SK-N-SH (cell line): ENCODE measurements around the gene EEF1E1. TPM values are rescaled to one million over a fixed set of nuclear protein-coding genes. Genes with fewer than 3 reads are reported as not detected.
A peak's percentile ranks its signal among the peaks of the same experiment; 100 is the strongest.

Experiments used
- CTCF ChIA-PET: fragments of 300-600, 350-600 bp; formaldehyde crosslinking; extraction: SDS; loops from one replicate; lab custom pipeline; 2021; lab: Yijun Ruan, JAX
- POLR2A ChIA-PET: fragments of 350-600 bp; sonication (Branson Sonifier 250); formaldehyde crosslinking; extraction: SDS; loops from one replicate; lab custom pipeline; 2020; ENCODE audit warnings: antibody characterized with exemption, inconsistent platforms; lab: Yijun Ruan, JAX
- DNase-seq: peaks from one replicate; pipeline ENCODE4 v3.0.0; 2012
- H2AFZ ChIP-seq: fragments of 200-600 bp; sonication (generic); 2 replicates; pipeline ENCODE4 v1.8.1; 2016; ENCODE audit warnings: antibody characterized with exemption, mild to moderate bottlenecking, low read depth
- H3F3A ChIP-seq: fragments of 200-600 bp; sonication (generic); replicated peaks from 2 replicates; pipeline ENCODE3; 2016; ENCODE audit warnings: antibody characterized with exemption, mild to moderate bottlenecking; ENCODE audit not compliant: insufficient read depth
- H3K27ac ChIP-seq, 2 experiments: fragments of 200-500 bp in 1 of 2; fragments of 200-600 bp in 1 of 2; sonication (Bioruptor generic) in 1 of 2; sonication (generic), shearing (Covaris generic) in 1 of 2; 2 replicates each; pipeline versions ENCODE4 v1.5.1 to v1.6.1; 2014 to 2016; ENCODE audit warnings: low read depth in 2 of 2, inconsistent platforms in 1 of 2, low read length in 1 of 2, mild to moderate bottlenecking in 1 of 2, mixed read lengths in 1 of 2
- H3K27me3 ChIP-seq: fragments of 200-600 bp; sonication (generic), shearing (Covaris generic); 2 replicates; pipeline ENCODE4 v1.6.1; 2016; ENCODE audit warnings: mixed run types; ENCODE audit not compliant: insufficient read depth
- H3K36me3 ChIP-seq, 2 experiments: fragments of 200-500 bp in 1 of 2; fragments of 200-600 bp in 1 of 2; sonication (Bioruptor generic) in 1 of 2; sonication (generic) in 1 of 2; replicated peaks in 1 of 2; 2 replicates each; pipeline versions ENCODE3 to v1.5.1; 2014 to 2016; ENCODE audit warnings: low read length in 1 of 2, mild to moderate bottlenecking in 1 of 2; ENCODE audit not compliant: insufficient read depth in 2 of 2, control insufficient read depth in 1 of 2
- H3K4me1 ChIP-seq, 2 experiments: fragments of 200-500 bp in 1 of 2; fragments of 200-600 bp in 1 of 2; sonication (Bioruptor generic) in 1 of 2; sonication (generic), shearing (Covaris generic) in 1 of 2; 2 replicates each; pipeline versions ENCODE4 v1.5.1 to v1.6.1; 2014 to 2016; ENCODE audit warnings: low read depth in 1 of 2, low read length in 1 of 2, mixed run types in 1 of 2; ENCODE audit not compliant: insufficient read depth in 2 of 2, control insufficient read depth in 1 of 2
- H3K4me2 ChIP-seq: fragments of 200-600 bp; sonication (generic), shearing (Covaris generic); 2 replicates; pipeline ENCODE4 v1.6.1; 2017; ENCODE audit warnings: mixed run types
- H3K4me3 ChIP-seq, 2 experiments: fragments of 200-500 bp in 1 of 2; fragments of 200-600 bp in 1 of 2; sonication (Bioruptor generic) in 1 of 2; sonication (generic), shearing (Covaris generic) in 1 of 2; 2 replicates each; pipeline versions ENCODE4 v1.5.1 to v1.8.1; 2014 to 2016; ENCODE audit warnings: low read depth in 2 of 2, inconsistent platforms in 1 of 2, low read length in 1 of 2, mild to moderate bottlenecking in 1 of 2, mixed read lengths in 1 of 2, moderate library complexity in 1 of 2
- H3K79me2 ChIP-seq: fragments of 200-600 bp; sonication (generic); 2 replicates; pipeline ENCODE4 v1.8.1; 2017; ENCODE audit warnings: mild to moderate bottlenecking; ENCODE audit not compliant: insufficient read depth
- H3K9ac ChIP-seq: fragments of 200-600 bp; sonication (generic); 2 replicates; pipeline ENCODE4 v1.6.1; 2017; ENCODE audit warnings: mixed run types
- H3K9me2 ChIP-seq: fragments of 200-600 bp; sonication (generic); 2 replicates; pipeline ENCODE4 v1.6.1; 2017; ENCODE audit warnings: mixed run types
- H3K9me3 ChIP-seq: fragments of 200-600 bp; sonication (generic); 2 replicates; pipeline ENCODE4 v1.6.1; 2017; ENCODE audit warnings: mixed run types, mild to moderate bottlenecking, moderate library complexity
- H4K20me1 ChIP-seq: fragments of 200-600 bp; sonication (generic); 2 replicates; pipeline ENCODE4 v1.6.1; 2017; ENCODE audit warnings: mild to moderate bottlenecking, mixed run types; ENCODE audit not compliant: insufficient read depth
- FOSL2 ChIP-seq: IDR thresholded peaks from 2 replicates; pipeline ENCODE4 v1.4.0; 2012; ENCODE audit warnings: low read depth, mild to moderate bottlenecking, moderate library complexity, borderline replicate concordance
- FOXJ3 ChIP-seq: sonication (generic); formaldehyde crosslinking; IDR thresholded peaks from 2 replicates; pipeline ENCODE4 v1.5.1; 2020; ENCODE audit warnings: mild to moderate bottlenecking, missing genetic modification reagents
- GABPA ChIP-seq: IDR thresholded peaks from 2 replicates; pipeline ENCODE4 v1.4.0; 2012; ENCODE audit warnings: low read depth, mild to moderate bottlenecking
- JUND ChIP-seq: IDR thresholded peaks from 2 replicates; pipeline ENCODE4 v1.4.0; 2012
- MAX ChIP-seq: IDR thresholded peaks from 2 replicates; pipeline ENCODE4 v1.4.0; 2012; ENCODE audit warnings: low read depth
- NFIC ChIP-seq: IDR thresholded peaks from 2 replicates; pipeline ENCODE4 v1.4.0; 2012; ENCODE audit warnings: borderline replicate concordance
- RCOR1 ChIP-seq: fragments of 150-350 bp; IDR thresholded peaks from 2 replicates; pipeline ENCODE4 v1.6.1; 2017; ENCODE audit warnings: antibody characterized with exemption, low read length
- REST ChIP-seq: IDR thresholded peaks from 2 replicates; pipeline ENCODE4 v1.6.1; 2012; ENCODE audit warnings: mild to moderate bottlenecking, low read depth, low read length, moderate library complexity
- RFX5 ChIP-seq: IDR thresholded peaks from 2 replicates; pipeline ENCODE4 v1.6.1; 2012; ENCODE audit warnings: mild to moderate bottlenecking, improper control_type of control experiment, low read length
- RXRA ChIP-seq: IDR thresholded peaks from 2 replicates; pipeline ENCODE4 v1.4.0; 2012; ENCODE audit warnings: low read depth, mild to moderate bottlenecking, borderline replicate concordance
- SIN3A ChIP-seq: IDR thresholded peaks from 2 replicates; pipeline ENCODE4 v1.6.1; 2012; ENCODE audit warnings: low read depth, mild to moderate bottlenecking, low read length, moderate library complexity, borderline replicate concordance
- TAF1 ChIP-seq: IDR thresholded peaks from 2 replicates; pipeline ENCODE4 v1.6.1; 2012; ENCODE audit warnings: low read depth, mild to moderate bottlenecking, low read length, moderate library complexity, borderline replicate concordance
- TCF12 ChIP-seq: IDR thresholded peaks from 2 replicates; pipeline ENCODE4 v1.4.0; 2012
- USF1 ChIP-seq: IDR thresholded peaks from 2 replicates; pipeline ENCODE4 v1.4.0; 2012; ENCODE audit warnings: low read depth, borderline replicate concordance
- ZBTB33 ChIP-seq: IDR thresholded peaks from 2 replicates; pipeline ENCODE4 v1.4.0; 2012; ENCODE audit warnings: low read depth, borderline replicate concordance
- WGBS: methylation state at CpG from one replicate; pipeline ENCODE4 v1.1.6; 2017; ENCODE audit warnings: low lambda C conversion rate; 5-methylcytosine and 5-hydroxymethylcytosine counted together
- polyA plus RNA-seq, 3 experiments: library from polyadenylated mRNA; depleted of rRNA; stranded (reverse); fragments of >200 nt; gene quantifications; 2 replicates each; pipeline ENCODE4 v1.2.3, GENCODE V29; 2012

The EEF1E1 gene
- polyA plus RNA-seq, 1 of the 3 experiments (the other 2 are of a cell fraction): 60.8 TPM

GRCh38 chr6:8086755-8087306 lies 15.5 kb downstream of the EEF1E1 start:
- DNase-seq: no peak
- Histone ChIP-seq H2AFZ (no peak overlapping the region), H3K27me3 (no peaks in the 10 kb centered on the region), H3K9me3 (no peaks in the 10 kb centered on the region), H3K9ac (no peak overlapping the region), H3K36me3 (peaks cover 33 to 43% of the 10 kb centered on the region in 2 experiments), H4K20me1 (no peaks in the 10 kb centered on the region), H3K27ac (no peak overlapping the region), H3F3A (peaks cover 36% of the 10 kb centered on the region), H3K4me3 (no peak overlapping the region)
- WGBS: 97% methylated on average over 9 of the region's 9 CpGs
- TF ChIP-seq MAX (no peak), NFIC (no peak), TAF1 (no peak), SIN3A (no peak), FOXJ3 (CRISPR knock-in tag) (no peak), ZBTB33 (no peak)
- TF ChIP-seq, all 33 proteins: peak for 0
- no peak overlapping the region for H3K4me2 ChIP-seq
- POLR2A ChIA-PET: no interaction called here
- peaks cover 13% of the 10 kb centered on the region; the same call in 1 of the 2 replicates for H3K79me2 ChIP-seq
- no peaks in the 10 kb centered on the region for H3K9me2 ChIP-seq
- H3K4me1 ChIP-seq: peaks cover 0 to 34% of the 10 kb centered on the region in 2 experiments; a peak in 3 of 4 replicates
- CTCF ChIA-PET: interaction anchor here (0.9 kb wide), 1 partner anchor 48 kb away, joined by 3 read pairs; no protein-coding TSS in a partner anchor

GRCh38 chr6:8085053-8085511 lies 17.3 kb downstream of the EEF1E1 start:
- Histone ChIP-seq H3F3A (peaks cover 33% of the 10 kb centered on the region), H3K4me1 (peaks cover 0 to 45% of the 10 kb centered on the region in 2 experiments; a peak in 3 of 4 replicates), H3K4me3 (no peak overlapping the region), H3K79me2 (peaks cover 26% of the 10 kb centered on the region; the same call in 1 of the 2 replicates), H3K9me3 (no peaks in the 10 kb centered on the region), H3K9ac (peak overlapping the region; percentile 42; the same call in 1 of the 2 replicates), H2AFZ (no peak overlapping the region), H3K9me2 (no peaks in the 10 kb centered on the region), H3K36me3 (peaks cover 32 to 33% of the 10 kb centered on the region in 2 experiments), H3K27ac (peak overlapping the region in 1 of 2 experiments; percentile 92; a peak in 2 of 4 replicates), H4K20me1 (no peaks in the 10 kb centered on the region), H3K27me3 (no peaks in the 10 kb centered on the region), H3K4me2 (peak overlapping the region; percentile 68)
- 8% methylated on average over 2 of the region's 2 CpGs for WGBS
- ChIA-PET CTCF (no interaction called here), POLR2A (no interaction called here)
- no peak for DNase-seq
- no peak for TF ChIP-seq REST
- TF ChIP-seq RFX5: no peak
- TF ChIP-seq SIN3A: no peak
- peak; percentile 71 for TF ChIP-seq TCF12
- TF ChIP-seq FOXJ3 (CRISPR knock-in tag): no peak
- TF ChIP-seq MAX: peak; percentile 52
- TF ChIP-seq FOSL2: peak; percentile 90
- TF ChIP-seq USF1: no peak
- TF ChIP-seq RCOR1: no peak
- TF ChIP-seq JUND: peak; percentile 79
- no peak for TF ChIP-seq GABPA
- no peak for TF ChIP-seq ZBTB33
- peak; percentile 67; the same call in 1 of the 2 replicates for TF ChIP-seq RXRA
- no peak for TF ChIP-seq TAF1
